NCI-H2029 treated with DMSO at 0.1 percent for 48 hours (cell line): Measurements from ENCODE around the gene CDK14.

Experiments
- DNase-seq: peaks from one replicate; lab custom pipeline; 2025; lab: John Stamatoyannopoulos, UW

CDK14 gene

DNA sequence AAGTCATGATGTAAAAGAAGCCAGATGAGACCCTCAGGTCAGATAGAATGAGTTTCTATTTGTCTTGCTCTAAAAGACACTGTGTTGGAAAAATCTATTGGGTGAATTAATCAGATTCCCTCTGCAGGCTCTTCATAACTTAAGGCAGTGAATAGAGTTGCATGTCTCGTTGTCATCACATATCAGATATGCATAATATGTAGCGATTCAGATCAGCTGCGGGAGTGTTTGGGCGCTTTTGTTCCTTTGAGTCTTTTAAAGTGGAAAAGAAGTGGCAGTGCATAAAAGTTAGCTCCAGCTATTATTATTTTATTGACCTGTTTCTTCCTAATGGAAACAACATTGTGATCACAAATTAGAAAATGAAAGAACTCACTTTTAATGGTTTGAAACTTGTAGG is 84.4 kb downstream of the CDK14 start:
- no peak for DNase-seq

DNA sequence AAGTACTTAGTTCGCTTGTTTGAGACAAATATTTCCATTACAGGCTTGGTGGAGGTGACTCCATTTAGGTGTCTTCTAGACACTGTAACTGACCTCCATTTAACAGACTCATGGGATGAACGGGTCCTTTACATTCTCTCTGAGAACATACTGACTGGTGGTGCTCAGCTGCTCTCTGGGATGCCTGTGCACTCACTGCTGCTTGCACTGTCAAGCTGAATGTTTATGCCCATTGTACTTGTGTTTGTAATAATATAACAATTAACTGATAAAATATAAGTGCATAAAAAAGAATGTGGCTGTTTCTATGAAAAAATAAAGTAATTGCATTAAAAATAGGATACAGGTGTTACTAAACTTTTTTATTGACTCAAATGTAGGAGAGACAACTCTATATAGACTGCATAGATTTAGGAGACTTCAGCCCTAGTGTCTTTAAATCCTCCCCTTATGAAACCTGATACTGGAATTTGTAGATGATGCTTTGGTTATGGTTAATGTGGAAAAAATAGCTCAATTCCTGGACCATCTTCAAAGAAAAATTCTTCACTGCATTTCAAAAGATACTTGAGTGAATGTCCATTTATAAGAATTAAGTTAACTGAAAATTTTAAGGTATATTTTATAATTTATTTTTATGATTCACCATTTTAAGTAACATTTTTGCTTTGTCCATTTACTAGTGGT is 85.4 kb downstream of the CDK14 start:
- DNase-seq: no peak

- no peak for DNase-seq
Observed at GRCh38 chr7:90686146-90686545, 90.0 kb downstream of the CDK14 start.

- DNase-seq: no peak
Observed at GRCh38 chr7:90688810-90689209, 92.7 kb downstream of the CDK14 start.

- DNase-seq: no peak
Observed at GRCh38 chr7:90689260-90689659, 93.1 kb downstream of the CDK14 start.

DNA sequence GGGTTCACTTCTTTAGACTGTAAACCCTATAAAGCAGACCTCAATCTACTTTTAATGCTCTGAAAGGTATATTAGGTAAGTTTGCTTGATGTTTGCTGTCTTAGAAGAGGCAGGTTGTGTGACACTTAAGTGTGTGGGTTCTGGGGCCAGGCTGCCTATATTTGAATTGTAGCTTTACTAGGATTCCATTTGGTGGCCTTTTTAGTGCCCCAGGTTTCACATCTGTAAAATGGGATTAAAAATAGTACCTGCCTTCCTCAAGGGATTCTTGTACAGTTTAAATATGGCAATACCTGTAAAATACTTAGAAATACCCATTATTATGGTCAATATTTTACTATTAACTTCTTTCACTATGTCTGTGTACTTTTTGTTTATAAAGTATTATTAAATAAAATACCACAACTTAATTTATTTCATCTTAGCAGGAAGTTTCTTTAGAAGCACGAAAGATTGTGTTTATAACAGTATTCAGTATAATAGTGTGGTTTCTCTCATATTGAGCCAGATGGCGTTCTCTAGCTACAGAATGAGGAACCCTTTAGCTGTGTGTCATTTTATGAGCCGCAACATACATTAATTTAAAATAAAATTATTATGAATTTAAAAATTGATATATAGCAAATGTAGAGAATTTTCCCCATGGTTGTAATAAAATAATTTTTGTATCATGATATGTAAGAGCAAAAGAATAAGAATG is 94.2 kb downstream of the CDK14 start:
- no peak for DNase-seq

DNA sequence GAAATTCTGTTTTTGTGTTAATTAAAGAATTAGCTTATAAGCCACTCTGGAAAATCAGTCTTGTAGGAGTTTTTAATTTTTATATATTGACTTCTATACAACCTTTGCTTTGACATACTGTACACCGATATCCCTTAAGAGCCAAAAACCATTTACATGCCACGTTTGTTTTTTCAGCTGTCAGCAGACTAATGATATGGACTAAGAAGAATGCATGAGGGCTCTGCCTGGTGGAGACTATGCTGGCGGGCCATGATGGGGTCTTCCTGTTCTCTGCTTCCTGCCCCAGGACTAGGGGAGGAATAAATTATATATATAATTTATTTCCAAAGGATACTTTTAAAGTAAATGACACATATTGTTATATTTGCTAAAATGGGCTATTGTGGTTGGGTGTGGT is 96.3 kb downstream of the CDK14 start:
- DNase-seq: no peak

GRCh38 chr7:90692947-90693346 is 96.8 kb downstream of the CDK14 start:
- DNase-seq: no peak

DNA sequence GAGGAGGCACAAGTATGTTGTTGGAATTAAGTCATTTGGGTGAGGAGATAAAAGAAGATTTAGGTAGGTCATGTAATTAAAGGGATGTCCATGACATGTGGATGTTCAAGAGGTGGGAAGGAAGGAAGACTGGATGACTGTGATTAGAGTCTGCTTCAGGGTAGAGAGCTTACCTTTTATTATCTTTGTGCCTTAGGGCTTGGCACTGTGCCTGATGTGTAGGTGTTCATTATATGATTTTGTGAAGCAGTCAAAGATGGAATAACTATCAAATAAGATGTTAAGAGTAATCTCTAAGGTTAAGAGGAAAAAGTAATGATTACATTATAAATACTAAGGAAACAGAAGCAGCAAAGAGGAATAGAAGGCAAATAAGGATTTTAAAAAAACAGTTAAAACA is 97.8 kb downstream of the CDK14 start:
- no peak for DNase-seq

- no peak for DNase-seq
Observed at GRCh38 chr7:90698616-90699015, 102.5 kb downstream of the CDK14 start.

DNA sequence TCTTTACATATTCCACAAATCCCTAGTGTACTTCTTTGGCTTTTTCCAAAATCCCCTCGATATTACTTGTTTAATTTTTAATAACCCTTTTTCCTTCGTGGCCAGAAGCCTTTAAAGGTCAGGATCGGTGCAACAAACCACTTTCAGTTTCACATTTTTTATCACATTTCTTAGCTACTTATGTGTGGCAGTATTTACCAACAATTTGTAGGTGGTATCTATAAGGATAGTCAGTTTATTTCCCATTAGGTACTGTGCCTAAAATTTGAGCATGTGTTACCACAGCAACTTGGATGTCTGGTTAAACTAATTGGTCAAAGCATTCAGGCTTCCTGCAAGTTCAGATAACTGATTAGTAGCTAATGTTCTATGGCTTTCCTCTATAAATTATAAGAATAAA is 104.9 kb downstream of the CDK14 start:
- DNase-seq: no peak

GRCh38 chr7:90701771-90702170 is 105.7 kb downstream of the CDK14 start:
- DNase-seq: no peak

DNA sequence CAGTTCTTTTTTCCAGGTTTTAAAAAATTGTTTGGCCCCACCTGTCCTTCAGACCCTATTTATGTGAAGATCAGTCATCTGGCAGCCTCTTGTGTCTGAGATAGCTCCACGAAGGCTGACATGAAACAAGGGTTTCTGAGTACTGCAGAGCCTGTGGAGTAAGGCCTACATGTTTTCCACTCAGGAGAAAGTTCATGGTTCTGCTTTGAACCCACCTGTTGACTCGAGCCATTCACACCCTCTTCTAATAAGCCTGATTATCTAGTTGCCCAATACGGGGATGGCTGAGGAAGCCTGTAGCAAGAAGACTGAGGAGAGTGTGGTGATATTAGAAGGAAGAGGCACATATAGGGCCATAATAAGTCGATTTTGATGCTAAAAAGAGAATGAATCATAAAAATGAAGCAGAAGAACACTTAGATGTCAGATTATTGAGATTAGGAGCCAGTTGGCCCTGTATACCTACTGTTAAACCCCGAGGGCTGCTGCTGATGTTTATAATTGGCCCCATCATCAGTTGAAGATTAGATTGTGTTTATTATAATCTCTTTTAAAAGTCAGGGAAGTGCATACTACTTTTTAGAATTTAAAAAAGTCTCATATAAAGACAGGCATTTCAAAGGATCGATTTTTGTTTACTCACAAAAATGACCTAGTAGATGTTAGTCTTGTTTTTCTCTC is 109.4 kb downstream of the CDK14 start:
- no peak for DNase-seq

GRCh38 chr7:90706072-90706716 is 110.1 kb downstream of the CDK14 start:
- peak; percentile 91 for DNase-seq

DNA sequence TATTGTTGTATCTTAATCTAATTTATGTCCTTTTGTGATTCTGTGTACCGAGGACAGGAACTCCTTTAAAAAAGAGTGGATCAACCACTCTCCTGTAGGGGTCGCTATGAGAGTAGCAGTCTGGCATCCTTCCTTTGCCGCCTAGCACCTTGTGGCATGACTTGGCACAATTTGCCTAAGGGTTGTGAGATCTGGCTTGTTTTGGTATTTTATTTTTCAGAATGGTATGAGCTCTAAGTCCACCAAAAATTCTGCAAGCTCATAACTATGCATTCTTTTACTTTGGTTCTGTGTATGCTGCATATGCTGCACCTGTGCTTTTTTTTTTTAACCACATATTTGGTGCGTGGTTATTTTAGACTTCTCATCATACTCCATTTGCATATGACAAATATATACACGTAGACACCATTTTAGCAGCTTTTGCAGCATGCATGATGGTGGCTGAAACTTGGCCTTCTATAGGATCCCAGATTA is 112.8 kb downstream of the CDK14 start:
- no peak for DNase-seq

GRCh38 chr7:90709501-90710465 is 113.7 kb downstream of the CDK14 start:
- no peak for DNase-seq

GRCh38 chr7:90710466-90710850 is 114.3 kb downstream of the CDK14 start:
- no peak for DNase-seq

DNA sequence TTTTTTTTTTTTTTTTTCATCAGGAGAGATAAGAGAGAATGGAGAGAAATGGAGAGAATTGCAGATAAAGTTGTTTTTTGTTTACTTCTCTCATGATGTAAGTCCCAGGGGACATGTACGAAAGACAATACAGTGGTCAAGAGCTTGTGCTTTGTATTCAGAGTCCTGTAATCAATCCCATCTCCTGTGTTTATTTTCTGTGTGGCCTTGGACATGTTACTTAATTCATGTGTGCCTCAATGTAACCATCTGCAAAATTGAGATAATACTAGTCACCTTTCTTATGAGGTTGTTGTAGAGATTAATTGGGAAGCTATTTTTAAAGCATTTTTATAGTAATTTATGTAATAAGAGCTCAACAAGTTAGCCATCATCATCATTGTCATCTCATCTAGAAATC is 117.5 kb downstream of the CDK14 start:
- no peak for DNase-seq

- DNase-seq: no peak
Observed at GRCh38 chr7:90715067-90715466, 118.9 kb downstream of the CDK14 start.

- peak; percentile 18 for DNase-seq
Observed at GRCh38 chr7:90717296-90718060, 121.4 kb downstream of the CDK14 start.

GRCh38 chr7:90719155-90719554 is 123.0 kb downstream of the CDK14 start:
- no peak for DNase-seq
